HG02642 (cell line): ENCODE data around the gene ANKRD2.
A peak's percentile ranks its signal among the peaks of the same experiment; 100 is the strongest.
"Not testable (repeated sequence)": the region's sequence is repeated elsewhere in the genome, so short reads cannot be mapped to it uniquely, and the experiment has no call there.

ENCODE experiments used
- ATAC-seq: cut with Tn5 transposase; IDR thresholded peaks from one replicate; pipeline ENCODE4 v1.9.1; 2021; ENCODE audit warnings: mild to moderate bottlenecking; ENCODE audit not compliant: unreplicated experiment, poor library complexity

Gene ANKRD2

DNA sequence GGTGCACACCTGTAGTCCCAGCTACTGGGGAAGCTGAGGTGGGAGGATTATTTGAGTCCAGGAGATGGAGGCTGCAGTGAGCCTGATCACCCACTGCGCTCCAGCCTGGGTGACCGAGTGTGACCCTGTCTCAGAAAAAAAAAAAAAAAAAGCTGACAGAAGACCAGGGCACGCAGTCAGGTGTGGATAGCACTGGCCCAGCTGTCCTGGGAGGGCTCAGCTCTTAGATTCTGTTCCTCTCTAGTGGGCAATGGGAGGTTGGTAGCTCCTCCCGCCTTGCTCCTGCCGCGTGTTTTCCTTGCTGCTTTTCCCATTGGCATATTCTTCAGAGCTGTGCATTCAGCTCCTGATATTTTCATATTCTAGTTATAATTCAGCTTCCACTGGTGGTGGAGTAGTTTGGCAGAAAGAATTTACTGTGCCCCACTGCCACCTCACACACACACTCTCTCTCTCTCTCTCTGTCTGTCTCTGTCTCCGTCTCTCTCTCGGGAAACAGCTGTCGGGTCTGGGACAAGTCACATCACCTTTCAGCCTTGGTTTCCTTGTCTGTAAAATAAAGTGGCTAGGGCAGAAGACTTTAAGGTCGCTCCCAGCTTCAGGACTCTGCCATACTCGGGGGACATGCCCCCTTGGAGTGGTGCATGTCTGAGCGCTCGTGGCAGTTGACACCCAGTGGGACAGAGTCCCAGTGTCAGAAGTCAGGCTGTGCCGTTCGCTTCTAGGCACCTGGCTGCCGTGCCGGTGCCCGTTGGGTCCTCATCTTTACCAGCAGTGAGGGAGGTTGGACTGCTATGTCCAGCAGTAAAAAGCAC is 25.9 kb upstream of the ANKRD2 start:
- ATAC-seq: no peak

DNA sequence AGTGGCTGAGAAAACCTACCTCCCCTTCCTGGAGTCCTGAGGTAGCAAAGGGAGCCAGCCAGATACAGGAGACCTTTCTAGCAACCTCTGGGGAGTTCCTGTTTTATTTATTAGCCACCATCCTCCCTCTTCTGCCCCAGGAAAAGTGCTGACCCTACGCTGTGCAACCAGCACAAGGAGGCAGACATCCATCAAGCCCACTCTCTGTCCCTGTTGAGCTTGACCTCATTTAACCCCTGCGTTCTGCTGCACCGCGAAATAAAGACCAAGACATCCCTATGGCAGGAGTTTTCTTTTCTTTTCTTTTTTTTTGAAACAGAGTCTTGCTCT is 25.3 kb upstream of the ANKRD2 start:
- no peak for ATAC-seq

DNA sequence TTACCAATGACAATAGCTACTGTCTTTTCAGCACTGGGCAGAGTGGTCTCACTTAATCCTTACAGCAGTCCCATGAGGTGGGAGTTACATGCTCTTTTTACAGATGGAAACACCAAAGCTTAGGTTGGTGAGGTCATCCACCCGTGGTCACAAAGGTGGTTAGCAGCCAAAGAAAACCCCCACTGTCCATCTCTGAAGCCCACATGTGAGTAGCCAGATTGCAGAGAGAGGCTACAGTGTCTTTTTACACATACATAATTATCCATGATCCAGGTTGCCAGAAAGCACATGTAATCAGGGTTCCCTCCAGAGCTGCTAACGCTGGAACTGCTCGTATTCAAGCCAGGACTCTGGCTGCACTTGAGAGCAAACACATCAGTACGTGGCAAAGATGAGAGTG is 24.6 kb upstream of the ANKRD2 start:
- ATAC-seq: no peak

DNA sequence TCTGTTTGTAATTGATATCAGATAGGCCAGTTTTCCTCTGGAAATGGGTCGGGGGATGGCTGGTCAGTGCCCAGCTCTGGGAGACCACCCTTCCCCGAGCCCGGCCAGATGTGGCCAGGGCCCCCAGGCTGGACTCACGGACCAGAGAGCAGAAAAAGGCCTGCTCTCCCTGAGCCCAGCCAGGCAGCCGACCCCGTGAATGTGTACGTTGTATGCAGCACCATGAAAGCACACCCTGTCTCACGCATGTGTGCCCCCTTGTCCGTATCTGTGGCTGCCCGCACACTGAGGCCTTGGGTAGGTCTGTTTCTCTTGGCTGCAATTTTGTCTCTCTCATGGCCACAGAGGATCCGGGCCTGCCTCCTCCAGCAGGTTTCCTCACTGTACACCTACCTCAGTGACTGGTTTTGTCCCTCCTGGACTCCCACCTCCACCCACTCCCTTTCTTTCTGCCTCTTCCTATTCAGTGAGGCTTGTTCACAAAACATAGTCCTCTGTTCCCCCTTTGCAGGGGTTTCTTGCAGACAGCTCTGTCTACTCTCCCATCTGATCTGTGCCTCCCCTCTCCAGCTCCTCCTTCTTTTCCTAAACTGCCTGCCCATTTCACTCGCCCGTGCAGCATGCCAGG is 23.6 kb upstream of the ANKRD2 start:
- no peak for ATAC-seq

DNA sequence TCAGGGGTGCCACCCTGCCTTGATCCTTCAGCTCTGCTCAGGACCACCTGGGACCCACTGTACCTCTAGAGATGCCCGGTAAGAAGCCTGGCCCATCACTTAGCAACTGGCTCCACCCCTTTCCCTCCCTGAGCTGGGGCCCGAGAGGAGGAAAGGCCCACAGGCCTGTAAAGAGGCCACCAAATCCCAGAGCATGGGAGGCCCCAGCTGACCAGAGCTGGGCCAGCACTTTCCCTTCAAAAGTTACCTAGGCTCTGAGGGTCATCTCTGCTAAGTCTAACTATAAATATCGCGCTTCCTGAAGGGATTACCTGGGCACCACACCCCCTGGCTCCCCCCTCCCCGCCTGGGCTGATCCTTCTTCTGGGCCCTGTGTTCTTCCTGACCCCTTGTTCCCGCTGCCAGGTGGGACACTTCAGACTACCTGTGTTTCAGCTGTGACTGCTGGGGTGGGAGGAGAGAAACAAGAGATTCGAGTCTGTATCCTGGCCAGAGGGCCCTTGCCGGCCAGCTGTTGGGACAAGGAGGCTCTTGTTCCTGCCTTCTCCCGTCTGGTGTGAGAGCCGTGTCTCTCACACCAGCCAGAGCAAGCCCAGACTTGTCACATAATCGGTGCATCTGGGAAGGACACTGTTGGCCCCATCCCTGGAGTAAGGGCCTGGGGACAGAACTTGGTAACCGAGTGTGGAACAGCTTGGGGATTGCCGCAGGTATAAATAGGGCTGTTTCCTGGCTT is 22.8 kb upstream of the ANKRD2 start:
- no peak for ATAC-seq

DNA sequence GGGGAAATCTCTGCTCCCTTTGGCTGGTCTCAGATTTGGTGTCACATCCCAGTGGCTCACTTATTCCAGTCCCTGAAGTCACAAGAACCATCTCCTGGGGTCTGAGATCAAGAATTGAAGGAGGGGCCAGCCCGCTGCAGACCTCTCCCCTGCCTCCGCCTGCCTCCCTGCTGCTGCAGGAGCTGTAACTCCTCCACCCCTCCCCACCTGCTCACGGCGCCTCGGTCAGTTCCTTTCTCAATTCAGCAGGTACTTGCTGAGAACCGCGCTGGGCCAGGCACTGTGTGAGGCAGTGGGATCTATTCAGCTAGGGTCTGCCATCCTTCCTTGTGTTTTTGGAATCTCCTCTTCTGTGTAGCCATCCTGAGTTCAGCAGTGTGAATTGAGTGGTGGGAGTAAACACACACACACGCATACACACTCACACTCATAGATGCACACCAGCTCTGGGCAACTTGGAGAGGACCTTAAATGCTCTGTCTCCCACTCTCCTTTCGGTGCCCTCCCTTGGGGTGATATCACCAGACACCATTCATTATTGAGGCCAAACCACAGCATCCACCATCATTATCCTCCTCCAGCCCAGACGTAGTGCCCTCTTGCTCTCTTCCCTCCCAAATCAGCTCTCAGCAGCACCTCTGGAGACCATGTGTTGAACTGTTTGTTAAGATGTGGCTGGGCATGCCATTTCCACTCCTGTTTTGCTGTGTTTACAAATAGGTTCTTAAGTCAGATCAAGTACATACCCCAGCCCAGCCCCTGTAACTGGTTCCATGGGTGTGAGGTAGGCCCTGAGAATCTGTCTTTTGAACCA is 22.0 kb upstream of the ANKRD2 start:
- ATAC-seq: no peak

DNA sequence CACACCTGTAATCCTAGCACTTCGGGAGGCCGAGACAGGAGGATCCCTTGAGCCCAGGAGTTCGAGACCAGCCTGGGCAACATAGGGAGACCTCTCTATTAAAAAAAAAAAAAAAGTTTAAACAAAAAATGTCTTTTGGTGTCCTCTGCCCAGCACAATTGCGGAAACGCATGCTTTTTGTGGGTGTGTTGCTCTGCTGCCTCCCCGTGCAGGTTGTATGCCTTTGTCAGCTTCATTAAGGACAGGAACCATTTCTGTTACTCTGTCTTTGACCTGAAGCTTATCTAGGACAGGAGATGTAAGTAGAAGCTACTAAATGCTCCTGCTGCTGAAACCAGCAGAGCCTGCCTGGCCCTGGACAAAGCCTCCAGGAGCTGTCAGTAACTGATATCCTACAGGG is 21.3 kb upstream of the ANKRD2 start:
- no peak for ATAC-seq

DNA sequence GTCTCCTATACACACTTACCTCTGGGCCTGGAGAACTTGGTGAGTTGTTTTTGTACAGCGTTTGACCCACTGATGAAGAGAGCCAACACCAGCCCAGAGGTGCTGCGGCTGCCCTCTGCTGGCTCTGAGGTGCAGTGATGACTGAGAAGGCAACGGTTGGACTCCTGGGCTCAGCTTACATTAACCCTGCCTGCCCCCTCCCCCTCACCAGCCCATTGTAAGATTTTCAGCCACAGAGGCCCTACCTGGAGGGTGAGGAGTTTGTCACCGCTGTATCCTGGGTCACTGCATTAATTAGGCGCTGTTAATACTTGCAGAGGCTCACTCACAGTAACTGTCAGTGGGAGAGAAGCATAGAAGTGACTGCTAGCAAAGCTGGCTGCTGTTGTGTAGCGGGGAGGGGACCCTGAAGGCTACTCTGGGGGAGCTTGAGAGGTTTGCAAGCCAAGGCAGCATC is 19.0 kb upstream of the ANKRD2 start:
- peak; percentile 81 for ATAC-seq

DNA sequence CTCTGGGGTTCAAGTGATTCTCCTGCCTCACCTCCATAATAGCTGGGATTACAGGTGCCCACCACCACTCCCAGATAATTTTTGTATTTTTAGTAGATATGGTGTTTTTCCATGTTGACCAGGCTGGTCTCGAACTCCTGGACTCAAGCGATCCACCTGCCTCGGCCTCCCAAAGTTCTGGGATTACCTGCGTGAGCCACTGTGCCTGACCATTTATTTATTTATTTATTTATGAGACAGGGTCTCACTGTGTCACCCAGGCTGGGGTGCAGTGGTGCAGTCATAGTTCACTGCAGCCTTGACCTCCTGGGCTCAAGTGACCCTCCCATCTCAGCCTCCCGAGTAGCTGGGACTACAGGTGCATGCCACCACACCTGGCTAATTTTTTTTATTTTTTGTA is 18.2 kb upstream of the ANKRD2 start:
- ATAC-seq: not testable (repeated sequence)

DNA sequence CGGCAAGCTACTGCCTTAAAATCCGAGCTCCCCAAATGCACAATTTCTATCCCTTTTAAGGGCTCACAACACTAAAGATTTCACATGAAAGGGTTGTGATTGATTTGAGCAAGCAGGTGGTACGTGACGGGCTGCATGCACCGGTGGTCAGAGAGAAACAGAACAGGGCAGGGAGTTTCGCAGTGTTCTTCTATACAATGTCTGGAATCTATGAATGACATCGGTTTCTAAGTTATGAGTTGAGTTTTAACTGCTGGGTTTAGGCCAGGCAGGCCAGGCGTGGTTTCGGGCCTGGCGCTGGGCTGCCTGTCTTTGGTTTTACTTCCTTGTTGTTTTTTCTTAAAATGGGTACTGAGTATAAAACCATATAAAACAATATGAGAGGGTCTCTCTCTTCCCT is 17.0 kb upstream of the ANKRD2 start:
- not testable (repeated sequence) for ATAC-seq

DNA sequence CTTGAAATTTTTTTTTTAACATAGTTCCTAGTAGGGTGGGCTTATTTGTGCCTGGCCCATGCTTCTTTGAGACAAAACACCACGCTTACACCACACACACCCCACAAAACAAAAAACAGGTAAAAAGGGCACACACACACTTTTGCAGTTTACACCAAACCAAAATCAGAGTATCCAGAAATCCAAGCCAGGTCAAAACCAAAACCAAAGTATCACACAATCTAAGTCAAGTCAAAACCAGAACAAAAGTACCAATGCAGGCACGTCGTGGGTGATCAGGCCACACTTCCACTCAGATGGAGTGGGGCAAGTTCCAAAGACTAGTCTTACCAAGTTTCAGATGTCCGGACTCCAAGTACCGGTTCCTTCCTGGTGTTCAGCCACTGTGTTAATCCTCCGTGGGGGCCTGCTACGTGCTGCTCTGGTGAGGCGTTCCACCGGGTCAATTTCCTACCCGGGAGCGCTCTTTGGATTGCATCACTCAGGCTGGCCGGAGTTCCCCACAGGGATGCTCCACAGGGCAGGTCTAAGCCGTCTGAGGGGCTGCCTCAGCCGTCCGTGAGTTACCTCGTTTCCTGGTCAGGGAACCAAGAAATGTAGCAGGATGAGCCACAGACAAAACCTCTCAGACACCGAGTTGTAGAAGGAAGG is 11.7 kb upstream of the ANKRD2 start:
- ATAC-seq: not testable (repeated sequence)

DNA sequence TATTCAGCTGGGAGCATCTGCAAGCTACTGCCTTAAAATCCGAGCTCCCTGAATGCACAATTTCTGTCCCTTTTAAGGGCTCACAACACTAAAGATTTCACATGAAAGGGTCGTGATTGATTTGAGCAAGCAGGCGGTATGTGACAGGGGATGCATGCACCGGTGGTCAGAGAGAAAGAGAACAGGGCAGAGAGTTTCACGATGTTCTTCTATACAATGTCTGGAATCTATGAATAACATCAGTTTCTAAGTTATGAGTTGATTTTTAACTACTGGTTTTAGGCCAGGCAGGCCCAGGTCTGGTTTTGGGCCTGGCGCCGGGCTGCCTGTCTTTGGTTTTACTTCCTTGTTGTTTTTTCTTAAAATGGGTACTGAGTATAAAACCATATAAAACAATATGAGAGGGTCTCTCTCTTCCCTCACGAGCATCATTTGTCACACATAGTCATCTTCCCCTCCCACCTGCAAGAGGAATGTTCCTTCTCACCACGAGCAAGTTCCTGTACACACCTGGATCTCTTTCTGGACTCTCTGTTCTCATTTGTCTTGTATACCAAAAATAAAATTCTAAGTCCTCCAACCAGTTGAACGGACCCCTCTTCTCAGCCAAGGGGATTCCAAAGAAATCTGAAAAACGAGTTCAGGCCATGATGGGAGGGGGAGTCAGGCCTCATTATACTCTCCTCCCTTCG is 11.0 kb upstream of the ANKRD2 start:
- ATAC-seq: not testable (repeated sequence)

DNA sequence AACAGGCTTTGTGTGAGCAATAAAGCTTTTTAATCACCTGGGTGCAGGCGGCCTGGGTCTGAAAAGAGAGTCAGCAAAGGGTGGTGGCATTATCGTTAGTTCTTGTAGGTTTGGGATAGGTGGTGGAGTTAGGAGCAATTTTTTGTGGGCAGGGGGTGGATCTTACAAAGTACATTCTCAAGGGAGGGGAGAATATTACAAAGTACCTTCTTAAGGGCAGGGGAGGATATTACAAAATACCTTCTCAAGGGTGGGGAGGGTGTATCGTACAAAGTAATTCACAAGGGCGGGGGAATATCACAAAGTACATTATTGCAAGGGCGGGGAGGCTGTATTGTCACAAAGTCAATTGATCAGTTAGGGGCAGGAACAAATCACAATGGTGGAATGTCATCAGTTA is 10.2 kb upstream of the ANKRD2 start:
- ATAC-seq: not testable (repeated sequence)

DNA sequence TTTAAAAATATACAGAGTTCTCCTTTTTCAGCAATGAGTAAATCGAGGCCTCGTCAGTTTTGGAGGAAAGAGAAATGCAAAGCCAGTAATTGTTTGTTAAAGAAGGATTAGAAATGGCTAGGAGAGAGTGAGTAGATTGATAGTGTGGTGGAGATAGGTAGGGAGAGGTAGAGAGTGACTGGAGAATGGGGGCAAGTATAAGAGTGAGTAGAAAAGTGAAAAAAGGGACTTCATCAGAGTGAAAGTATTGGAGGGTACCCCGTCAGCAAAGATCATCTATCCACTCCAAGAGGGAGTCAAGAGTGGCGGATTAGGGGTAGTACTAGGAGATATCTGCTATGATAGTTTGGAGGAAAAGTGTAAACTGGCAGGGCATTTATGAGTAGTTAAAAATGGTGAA is 9.2 kb upstream of the ANKRD2 start:
- no peak for ATAC-seq

DNA sequence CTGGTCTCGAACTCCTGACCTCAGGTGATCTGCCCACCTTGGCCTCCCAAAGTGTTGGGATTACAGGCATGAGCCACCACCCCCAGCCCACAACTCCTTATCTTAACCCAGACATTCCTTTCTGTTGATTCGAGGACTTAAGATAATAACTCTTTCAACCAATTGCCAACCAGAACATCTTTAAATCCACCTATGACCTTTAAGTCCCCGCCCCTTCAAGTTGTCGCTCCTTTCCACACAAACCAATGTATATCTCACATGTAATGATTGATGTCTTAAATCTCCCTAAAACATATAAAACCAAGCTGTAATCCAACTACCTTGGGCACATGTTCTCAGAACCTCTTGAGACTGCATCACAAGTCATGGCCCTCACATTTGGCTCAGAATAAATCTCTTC is 7.8 kb upstream of the ANKRD2 start:
- ATAC-seq: no peak

DNA sequence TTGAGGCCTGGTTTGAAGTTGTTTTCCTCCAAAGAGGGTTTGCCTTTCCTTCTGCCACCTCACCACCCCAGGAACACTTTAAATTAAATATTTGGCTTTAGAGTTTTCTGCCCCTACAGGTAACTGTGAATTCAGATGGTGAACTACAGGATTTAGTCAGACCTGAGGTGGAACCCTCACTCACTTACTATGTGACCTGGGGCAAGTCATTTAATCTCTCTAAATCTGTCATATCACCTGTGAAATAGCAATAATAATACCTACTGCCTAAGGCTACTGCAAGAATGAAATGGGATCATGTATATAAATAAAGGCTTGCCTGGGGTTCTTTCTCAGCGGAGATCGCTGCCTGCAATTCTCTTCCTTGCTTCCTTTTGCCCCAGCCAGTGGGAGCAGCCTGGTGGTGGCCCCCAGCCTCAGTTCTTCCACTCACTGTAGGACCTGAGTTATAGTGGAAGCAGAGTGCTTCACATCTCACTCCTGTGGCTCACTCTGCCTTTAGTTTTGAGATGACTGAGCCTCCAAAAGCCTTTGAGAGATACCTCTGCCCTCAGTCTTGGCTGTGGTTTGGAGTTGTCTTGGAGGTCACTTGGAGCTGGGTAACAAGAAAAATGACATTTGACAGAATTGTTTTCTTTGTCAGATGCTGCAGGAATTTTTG is 6.1 kb upstream of the ANKRD2 start:
- ATAC-seq: no peak

DNA sequence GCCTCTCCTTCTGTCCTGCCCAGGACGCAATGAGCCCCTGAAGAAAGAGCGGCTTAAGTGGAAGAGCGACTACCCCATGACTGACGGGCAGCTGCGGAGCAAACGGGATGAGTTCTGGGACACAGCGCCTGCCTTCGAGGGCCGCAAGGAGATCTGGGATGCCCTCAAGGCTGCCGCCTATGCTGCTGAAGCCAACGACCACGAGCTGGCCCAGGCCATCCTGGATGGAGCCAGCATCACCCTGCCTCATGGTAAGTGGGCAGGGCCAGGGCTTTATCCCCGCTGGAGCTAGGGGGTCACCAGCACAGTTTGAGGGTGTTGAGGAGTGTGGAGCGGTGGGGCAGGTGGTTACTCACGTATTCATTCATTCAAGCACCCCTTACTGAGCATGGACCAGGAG is 4.7 kb upstream of the ANKRD2 start:
- ATAC-seq: no peak

DNA sequence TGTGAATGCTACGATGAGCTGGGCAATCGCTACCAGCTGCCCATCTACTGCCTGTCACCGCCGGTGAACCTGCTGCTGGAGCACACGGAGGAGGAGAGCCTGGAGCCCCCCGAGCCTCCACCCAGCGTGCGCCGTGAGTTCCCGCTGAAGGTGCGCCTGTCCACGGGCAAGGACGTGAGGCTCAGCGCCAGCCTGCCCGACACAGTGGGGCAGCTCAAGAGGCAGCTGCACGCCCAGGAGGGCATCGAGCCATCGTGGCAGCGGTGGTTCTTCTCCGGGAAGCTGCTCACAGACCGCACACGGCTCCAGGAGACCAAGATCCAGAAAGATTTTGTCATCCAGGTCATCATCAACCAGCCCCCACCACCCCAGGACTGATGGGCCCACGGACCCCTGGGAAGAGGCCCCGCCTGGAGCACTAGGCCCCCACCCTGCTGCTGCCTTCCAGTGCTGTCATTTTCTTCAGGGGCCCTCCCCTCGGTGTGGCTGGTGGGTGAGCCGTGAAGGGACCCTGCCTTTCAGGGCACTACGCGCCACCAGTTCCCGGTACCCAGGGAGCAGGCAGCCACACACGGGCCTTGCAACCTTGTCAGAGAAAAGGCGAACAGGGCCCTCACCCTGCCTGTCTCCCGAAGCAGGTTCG is 2.3 kb upstream of the ANKRD2 start:
- ATAC-seq: no peak
